Right hindlimb (tissue), 1 donor: ENCODE measurements around the gene COTL1.
"Not testable (repeated sequence)": the region's sequence is repeated elsewhere in the genome, so short reads cannot be mapped to it uniquely, and the experiment has no call there.

Experiments used
- DNase-seq: peaks from one replicate; pipeline ENCODE4 v3.0.0-alpha.2; 2018

Gene COTL1

DNA sequence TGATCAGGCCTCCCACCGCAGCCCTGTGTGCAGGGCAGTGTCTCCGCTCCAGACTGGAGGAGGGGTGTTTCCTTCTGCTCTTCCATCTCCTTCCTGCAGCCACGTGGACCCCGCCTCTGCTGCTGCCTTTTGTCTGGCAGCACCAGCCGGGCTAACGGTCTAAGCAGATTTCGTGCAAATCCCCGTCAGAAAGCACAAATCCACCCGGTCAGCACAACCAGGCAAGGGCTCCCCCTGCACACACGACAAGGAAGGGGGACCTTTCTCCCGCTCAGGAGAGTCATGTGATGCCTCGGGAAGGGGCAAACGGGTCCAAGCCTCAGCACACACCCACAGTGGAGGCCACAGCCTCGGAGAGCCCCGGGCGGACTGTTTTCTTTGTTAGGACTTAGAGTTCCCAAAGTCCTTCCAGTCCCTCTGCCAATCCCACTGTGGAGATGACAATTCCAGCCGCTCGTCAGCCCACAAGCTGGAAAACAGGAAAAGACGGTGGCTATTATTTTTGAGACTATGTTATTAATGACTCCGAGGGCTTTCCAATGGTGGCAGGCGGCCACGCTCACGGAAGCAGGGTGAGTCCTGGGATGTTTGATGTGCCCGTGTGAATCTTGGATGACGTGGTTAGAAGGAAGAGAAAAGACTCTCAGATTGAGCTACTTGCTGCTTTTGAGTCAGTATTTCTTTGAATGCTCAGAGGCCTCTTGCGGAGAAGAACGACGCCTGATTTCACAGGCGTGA is 90.9 kb downstream of the COTL1 start:
- DNase-seq, result peak; percentile 87

DNA sequence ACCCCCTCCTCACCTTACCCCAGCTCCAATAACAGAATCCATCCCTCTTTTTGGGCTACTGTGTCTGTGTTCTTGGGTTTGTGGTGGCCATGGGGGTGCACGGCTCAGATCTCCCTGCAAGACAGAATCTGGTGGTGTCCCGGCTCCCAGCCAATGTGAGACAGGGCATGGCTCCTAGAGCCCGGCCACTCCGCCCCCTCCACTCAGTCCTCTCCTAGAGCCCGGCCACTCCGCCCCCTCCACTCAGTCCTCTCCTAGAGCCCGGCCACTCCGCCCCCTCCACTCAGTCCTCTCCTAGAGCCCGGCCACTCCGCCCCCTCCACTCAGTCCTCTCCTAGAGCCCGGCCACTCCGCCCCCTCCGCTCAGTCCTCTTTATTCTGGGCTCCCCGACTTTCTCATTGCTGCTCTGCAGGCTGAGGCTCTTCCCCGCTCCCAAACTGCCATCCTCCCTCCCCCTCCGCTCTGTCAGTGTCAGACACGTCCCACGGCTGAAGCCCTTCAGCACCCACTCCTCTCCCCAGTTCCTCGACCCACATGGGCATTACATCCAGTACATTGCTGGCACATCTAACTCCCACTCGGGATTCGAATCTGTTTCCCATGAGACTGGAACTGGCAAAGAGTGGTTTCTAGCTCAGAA is 92.8 kb downstream of the COTL1 start:
- not testable (repeated sequence) for DNase-seq

DNA sequence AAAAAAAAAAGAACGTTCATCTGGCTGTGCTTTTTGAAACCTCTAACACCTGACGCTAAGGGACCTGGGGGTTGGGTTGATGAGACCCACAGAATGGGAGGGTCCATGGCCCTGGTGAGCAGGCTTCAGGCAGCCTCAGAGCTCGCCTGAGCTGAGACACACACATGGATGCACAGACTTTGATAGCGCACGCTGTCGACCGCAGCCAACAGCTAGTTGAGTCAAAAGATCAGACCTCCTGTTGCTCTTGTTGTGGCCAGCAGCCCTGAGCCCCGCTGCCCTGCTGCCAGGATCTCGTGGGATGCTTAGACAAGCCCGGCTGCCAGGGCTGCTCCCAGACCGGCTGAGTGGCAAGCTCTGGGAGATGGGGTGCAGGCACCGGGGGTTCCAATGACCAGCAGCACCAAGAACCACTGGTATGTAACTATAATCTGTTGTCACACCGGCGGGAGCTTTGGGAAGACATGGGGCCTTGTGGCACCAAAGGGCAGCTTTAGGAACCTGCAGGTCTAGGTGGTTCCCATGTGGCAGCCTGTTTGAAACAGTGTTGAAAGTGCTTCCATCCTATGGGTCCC is 93.4 kb downstream of the COTL1 start:
- DNase-seq, result no peak

GRCh38 chr16:84521497-84521770 is 96.4 kb downstream of the COTL1 start:
- no peak for DNase-seq

- no peak for DNase-seq
Observed at GRCh38 chr16:84520725-84521496, 97.0 kb downstream of the COTL1 start.

DNA sequence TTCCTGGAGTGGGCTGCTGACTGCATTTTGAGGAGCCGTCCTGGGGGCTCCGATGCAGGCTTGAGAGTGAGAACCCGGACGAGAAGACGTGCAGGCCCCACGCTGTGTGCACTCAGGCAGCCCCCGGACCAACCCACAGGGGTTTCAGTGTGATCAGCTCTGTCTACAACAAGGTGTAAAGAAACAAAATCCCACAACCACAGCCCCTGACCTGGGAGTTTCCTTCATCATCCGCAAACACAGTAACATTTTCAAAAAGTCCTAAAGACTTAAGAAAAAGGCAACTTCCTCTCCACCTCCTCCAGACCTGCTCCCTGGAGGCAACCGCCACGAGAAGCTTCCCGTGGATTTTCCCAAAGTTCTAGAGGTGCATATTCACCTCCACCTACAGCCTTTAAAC is 98.0 kb downstream of the COTL1 start:
- no peak for DNase-seq

- no peak for DNase-seq
Observed at GRCh38 chr16:84518804-84519341, 99.0 kb downstream of the COTL1 start.

DNA sequence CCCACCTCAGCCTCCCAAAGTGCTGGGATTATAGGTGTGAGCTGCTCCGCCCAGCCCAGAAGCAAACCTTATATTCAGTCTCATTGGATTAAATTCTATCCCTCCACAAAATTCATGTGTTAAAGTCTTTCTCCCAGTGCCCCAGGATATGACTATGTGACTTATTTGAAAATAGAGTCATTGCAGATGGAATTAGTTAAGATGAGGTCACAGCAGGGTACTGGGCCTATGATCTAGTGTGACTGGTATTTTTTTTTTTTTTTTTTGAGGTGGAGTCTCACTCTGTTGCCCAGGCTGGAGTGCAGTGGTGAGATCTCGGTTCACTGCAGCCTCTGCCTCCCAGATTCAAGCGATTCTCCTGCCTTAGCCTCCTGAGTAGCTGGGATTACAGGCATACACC is 99.7 kb downstream of the COTL1 start:
- DNase-seq, result not testable (repeated sequence)

- DNase-seq, result no peak
Observed at GRCh38 chr16:84517366-84517765, 100.5 kb downstream of the COTL1 start.
